ENCODE data around the gene DCBLD1.

DNA sequence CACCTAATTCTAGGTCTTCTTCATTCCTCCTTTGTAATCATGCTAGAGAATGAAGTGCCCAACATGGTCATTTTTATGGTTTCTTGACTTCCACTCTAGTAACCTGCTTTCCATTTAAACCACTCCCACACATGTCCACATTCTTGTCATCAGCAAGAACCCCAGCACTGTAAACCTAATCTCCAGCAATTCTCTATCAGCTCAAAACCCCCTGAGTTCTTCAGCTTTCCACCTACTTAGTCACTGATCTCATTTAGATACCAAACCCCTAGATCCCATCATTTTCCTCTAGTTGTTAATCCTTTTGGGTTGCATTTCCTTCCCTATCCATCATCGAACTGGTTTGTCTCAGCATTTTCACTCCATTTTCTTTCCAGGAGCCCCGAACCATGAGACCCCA, 70.1 kb downstream of the DCBLD1 start:
- TF ChIP-seq, protein P1, sequence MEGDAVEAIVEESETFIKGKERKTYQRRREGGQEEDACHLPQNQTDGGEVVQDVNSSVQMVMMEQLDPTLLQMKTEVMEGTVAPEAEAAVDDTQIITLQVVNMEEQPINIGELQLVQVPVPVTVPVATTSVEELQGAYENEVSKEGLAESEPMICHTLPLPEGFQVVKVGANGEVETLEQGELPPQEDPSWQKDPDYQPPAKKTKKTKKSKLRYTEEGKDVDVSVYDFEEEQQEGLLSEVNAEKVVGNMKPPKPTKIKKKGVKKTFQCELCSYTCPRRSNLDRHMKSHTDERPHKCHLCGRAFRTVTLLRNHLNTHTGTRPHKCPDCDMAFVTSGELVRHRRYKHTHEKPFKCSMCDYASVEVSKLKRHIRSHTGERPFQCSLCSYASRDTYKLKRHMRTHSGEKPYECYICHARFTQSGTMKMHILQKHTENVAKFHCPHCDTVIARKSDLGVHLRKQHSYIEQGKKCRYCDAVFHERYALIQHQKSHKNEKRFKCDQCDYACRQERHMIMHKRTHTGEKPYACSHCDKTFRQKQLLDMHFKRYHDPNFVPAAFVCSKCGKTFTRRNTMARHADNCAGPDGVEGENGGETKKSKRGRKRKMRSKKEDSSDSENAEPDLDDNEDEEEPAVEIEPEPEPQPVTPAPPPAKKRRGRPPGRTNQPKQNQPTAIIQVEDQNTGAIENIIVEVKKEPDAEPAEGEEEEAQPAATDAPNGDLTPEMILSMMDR (IDR thresholded peaks at IDR 0.05) = no peak
- TF ChIP-seq POLR2A (IDR thresholded peaks at IDR 0.05) = no peak
